HEK293 (cell line): ENCODE measurements around the gene CRNKL1.

Experiments used
- CTCF ChIA-PET: fragments of 350-600 bp; formaldehyde crosslinking; extraction: SDS; loops from one replicate; lab custom pipeline; 2021; ENCODE audit warnings: antibody characterized with exemption; lab: Yijun Ruan, JAX
- POLR2A ChIA-PET: fragments of 300-600 bp; formaldehyde crosslinking; extraction: SDS; loops from one replicate; lab custom pipeline; 2020; ENCODE audit warnings: antibody characterized with exemption, inconsistent platforms; lab: Yijun Ruan, JAX
- H3K27ac ChIP-seq: fragments of 200-500 bp; sonication (Bioruptor generic); 2 replicates; pipeline ENCODE4 v1.5.1; 2014; ENCODE audit warnings: low read depth, low read length, control low read depth, inconsistent platforms; ENCODE audit errors: extremely low read depth
- H3K36me3 ChIP-seq, 2 experiments: fragments of 200-500 bp in 1 of 2; sonication (Bioruptor generic) in 1 of 2; 1 replicate in 1 of 2; 2 replicates in 1 of 2; pipeline ENCODE4 v1.5.1; 2014 to 2017; ENCODE audit warnings: inconsistent platforms in 2 of 2, low read length in 2 of 2; ENCODE audit not compliant: control insufficient read depth in 2 of 2, insufficient read depth in 1 of 2
- H3K4me1 ChIP-seq: fragments of 200-500 bp; sonication (Bioruptor generic); 2 replicates; pipeline ENCODE4 v1.5.1; 2014; ENCODE audit warnings: mild to moderate bottlenecking, low read length, inconsistent platforms; ENCODE audit not compliant: control insufficient read depth, insufficient read depth
- H3K4me3 ChIP-seq: 2 replicates; pipeline ENCODE4 v1.5.1; 2011; ENCODE audit warnings: low read depth, mild to moderate bottlenecking, control low read depth, low read length, moderate library complexity
- H3K9me3 ChIP-seq: fragments of 200-500 bp; sonication (Bioruptor generic); 2 replicates; pipeline ENCODE4 v1.5.1; 2014; ENCODE audit warnings: low read depth, low read length, inconsistent platforms; ENCODE audit not compliant: control insufficient read depth, insufficient read depth
- GLIS1 ChIP-seq: fragments of 450-650 bp; formaldehyde crosslinking; IDR thresholded peaks from 2 replicates; pipeline ENCODE4 v1.5.1; 2016; ENCODE audit warnings: missing biosample characterization, missing genetic modification characterization
- KLF1 ChIP-seq: fragments of 450-650 bp; formaldehyde crosslinking; IDR thresholded peaks from 2 replicates; pipeline ENCODE4 v1.5.1; 2016; ENCODE audit warnings: missing biosample characterization, missing genetic modification characterization
- KLF10 ChIP-seq: fragments of 450-650 bp; IDR thresholded peaks from 2 replicates; pipeline ENCODE4 v1.5.1; 2018; ENCODE audit warnings: missing biosample characterization, mild to moderate bottlenecking, missing genetic modification characterization
- PRDM1 ChIP-seq: fragments of 450-650 bp; formaldehyde crosslinking; IDR thresholded peaks from 2 replicates; pipeline ENCODE4; 2016; ENCODE audit warnings: missing biosample characterization, missing genetic modification characterization
- SP3 ChIP-seq: fragments of 450-650 bp; formaldehyde crosslinking; IDR thresholded peaks from 2 replicates; pipeline ENCODE4 v1.5.1; 2016; ENCODE audit warnings: missing biosample characterization, missing genetic modification characterization
- SP7 ChIP-seq: fragments of 450-650 bp; formaldehyde crosslinking; IDR thresholded peaks from 2 replicates; pipeline ENCODE4 v1.5.1; 2016; ENCODE audit warnings: missing biosample characterization, missing genetic modification characterization
- YY1 ChIP-seq: fragments of 450-650 bp; formaldehyde crosslinking; IDR thresholded peaks from 2 replicates; pipeline ENCODE4 v1.5.1; 2018; ENCODE audit warnings: missing biosample characterization, missing genetic modification characterization
- ZBTB21 ChIP-seq: fragments of 450-650 bp; formaldehyde crosslinking; IDR thresholded peaks from 2 replicates; pipeline ENCODE4 v1.5.1; 2017; ENCODE audit warnings: missing biosample characterization, missing genetic modification characterization
- ZBTB48 ChIP-seq: fragments of 450-650 bp; formaldehyde crosslinking; IDR thresholded peaks from 2 replicates; pipeline ENCODE4 v1.5.1; 2016; ENCODE audit warnings: missing biosample characterization, missing genetic modification characterization
- ZFHX2 ChIP-seq: fragments of 450-650 bp; formaldehyde crosslinking; conservative IDR thresholded peaks from 2 replicates; pipeline ENCODE4 v1.5.1; 2016; ENCODE audit warnings: missing biosample characterization, missing genetic modification characterization
- ZFP37 ChIP-seq: fragments of 450-650 bp; formaldehyde crosslinking; IDR thresholded peaks from 2 replicates; pipeline ENCODE4 v1.5.1; 2016; ENCODE audit warnings: missing biosample characterization, missing genetic modification characterization
- ZIC2 ChIP-seq: fragments of 450-650 bp; formaldehyde crosslinking; IDR thresholded peaks from 2 replicates; pipeline ENCODE4 v1.5.1; 2016; ENCODE audit warnings: missing biosample characterization, missing genetic modification characterization
- ZNF19 ChIP-seq: fragments of 450-650 bp; formaldehyde crosslinking; IDR thresholded peaks from 2 replicates; pipeline ENCODE4; 2016; ENCODE audit warnings: missing biosample characterization, missing genetic modification characterization, low read depth
- ZNF341 ChIP-seq: fragments of 450-650 bp; formaldehyde crosslinking; IDR thresholded peaks from 2 replicates; pipeline ENCODE4; 2016; ENCODE audit warnings: low read depth, missing biosample characterization, missing genetic modification characterization
- ZNF366 ChIP-seq: fragments of 450-650 bp; formaldehyde crosslinking; conservative IDR thresholded peaks from 2 replicates; pipeline ENCODE4 v1.5.1; 2016; ENCODE audit warnings: missing biosample characterization, missing genetic modification characterization
- ZNF560 ChIP-seq: fragments of 450-650 bp; formaldehyde crosslinking; IDR thresholded peaks from 2 replicates; pipeline ENCODE4 v1.5.1; 2017; ENCODE audit warnings: missing biosample characterization, missing genetic modification characterization, borderline replicate concordance
- ZNF600 ChIP-seq: fragments of 450-650 bp; formaldehyde crosslinking; IDR thresholded peaks from 2 replicates; pipeline ENCODE4 v1.5.1; 2016; ENCODE audit warnings: missing biosample characterization, missing genetic modification characterization
- ZNF707 ChIP-seq: fragments of 450-650 bp; formaldehyde crosslinking; IDR thresholded peaks from 2 replicates; pipeline ENCODE4 v1.5.1; 2016; ENCODE audit warnings: missing biosample characterization, missing genetic modification characterization
- ZNF777 ChIP-seq: fragments of 450-650 bp; formaldehyde crosslinking; IDR thresholded peaks from 2 replicates; pipeline ENCODE4 v1.5.1; 2017; ENCODE audit warnings: missing biosample characterization, missing genetic modification characterization, borderline replicate concordance
- ZXDB ChIP-seq: fragments of 450-650 bp; formaldehyde crosslinking; IDR thresholded peaks from 2 replicates; pipeline ENCODE4 v1.5.1; 2016; ENCODE audit warnings: missing biosample characterization, missing genetic modification characterization
- TF ChIP-seq, protein P1 (sequence below): IDR thresholded peaks from 2 replicates; pipeline ENCODE4 v1.6.1; 2011; ENCODE audit warnings: mild to moderate bottlenecking, low read depth, low read length, borderline replicate concordance
- TF ChIP-seq, protein P2 (sequence below): fragments of 450-650 bp; formaldehyde crosslinking; IDR thresholded peaks from 2 replicates; pipeline ENCODE4 v1.5.1; 2016; ENCODE audit warnings: missing biosample characterization, missing genetic modification characterization
- TF ChIP-seq, protein P3 (sequence below): fragments of 450-650 bp; formaldehyde crosslinking; conservative IDR thresholded peaks from 2 replicates; pipeline ENCODE4 v1.5.1; 2016; ENCODE audit warnings: low read depth, missing biosample characterization, missing genetic modification characterization
- TF ChIP-seq, protein P4 (sequence below): fragments of 450-650 bp; formaldehyde crosslinking; IDR thresholded peaks from 2 replicates; pipeline ENCODE4 v1.5.1; 2016; ENCODE audit warnings: missing biosample characterization, missing genetic modification characterization
- TF ChIP-seq, protein P5 (sequence below): fragments of 450-650 bp; formaldehyde crosslinking; IDR thresholded peaks from 2 replicates; pipeline ENCODE4 v1.5.1; 2016; ENCODE audit warnings: missing biosample characterization, missing genetic modification characterization

Gene CRNKL1

DNA sequence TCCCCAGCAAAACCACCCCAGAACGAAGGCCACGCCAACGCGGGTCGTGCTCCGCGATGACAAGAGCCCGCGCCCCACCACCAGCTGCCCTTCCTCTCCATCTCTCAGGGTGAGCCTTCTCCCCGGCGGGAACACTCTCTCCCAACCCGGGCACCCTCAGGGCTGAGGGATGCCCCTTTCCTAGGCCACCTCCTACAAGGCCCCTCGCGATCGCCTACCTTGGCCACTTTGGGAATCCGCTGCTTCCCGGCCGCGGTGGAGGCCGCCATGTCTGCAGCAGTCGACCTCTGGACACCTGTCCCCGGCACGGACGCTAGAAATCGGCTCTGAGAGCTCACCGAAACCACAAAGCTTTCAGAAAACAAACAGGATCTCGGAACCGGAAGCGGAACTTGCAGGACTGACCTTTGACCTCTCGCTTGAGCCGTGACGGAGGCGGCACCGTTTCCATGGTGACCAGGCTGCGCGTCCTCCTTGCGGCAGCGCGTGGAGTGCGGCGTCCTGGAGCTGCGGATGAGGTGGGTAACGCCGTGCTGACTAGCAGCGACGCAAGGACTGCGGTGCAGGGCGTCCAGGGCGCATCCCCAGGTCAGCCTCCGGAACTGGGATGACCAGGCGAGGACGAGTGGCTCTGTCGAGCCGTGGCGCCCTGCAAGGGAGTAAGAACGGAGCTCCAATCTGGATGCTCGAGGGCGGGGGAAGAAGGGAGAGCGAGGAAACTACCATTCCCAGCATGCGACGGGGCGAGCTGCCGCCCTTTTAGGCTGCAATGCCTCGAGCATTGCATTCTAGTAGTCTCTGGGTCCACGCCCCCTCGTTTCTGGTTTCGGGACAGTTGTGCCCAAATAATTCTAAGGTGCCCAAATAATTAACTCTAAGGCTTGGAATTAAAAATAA, at the start of gene CRNKL1, which contains the start of gene CFAP61:
CRNKL1 (minus strand) TSS at position 393 of the 897 bp plus-strand sequence; CDS start at position 269, 124 bp downstream.
CFAP61 (plus strand) TSS at position 459 of the 897 bp plus-strand sequence. CDS start 4,122 bp downstream, outside the sequence.
- Histone ChIP-seq H3K9me3 (no peaks in the 10 kb centered on the region), H3K36me3 (peaks cover 22 to 32% of the 10 kb centered on the region in 2 experiments), H3K27ac (peak within 1 kb of the TSS; percentile 66), H3K4me1 (0 out of 2 replicates have a peak, but pooled peaks cover 2% of the 10 kb centered on the region), H3K4me3 (peak within 1 kb of the TSS; percentile 74)
- ChIA-PET CTCF (interaction anchor here (0.6 to 1.1 kb wide), 5 partner anchors 9 to 423 kb away, joined by 3 read pairs; no protein-coding TSS in a partner anchor), POLR2A (interaction anchor here (0.6 to 1.9 kb wide), 5 partner anchors 9 to 245 kb away, joined by 3 to 9 read pairs (median 6); partner anchors contain the start of gene NAA20)
- TF ChIP-seq, protein P1, sequence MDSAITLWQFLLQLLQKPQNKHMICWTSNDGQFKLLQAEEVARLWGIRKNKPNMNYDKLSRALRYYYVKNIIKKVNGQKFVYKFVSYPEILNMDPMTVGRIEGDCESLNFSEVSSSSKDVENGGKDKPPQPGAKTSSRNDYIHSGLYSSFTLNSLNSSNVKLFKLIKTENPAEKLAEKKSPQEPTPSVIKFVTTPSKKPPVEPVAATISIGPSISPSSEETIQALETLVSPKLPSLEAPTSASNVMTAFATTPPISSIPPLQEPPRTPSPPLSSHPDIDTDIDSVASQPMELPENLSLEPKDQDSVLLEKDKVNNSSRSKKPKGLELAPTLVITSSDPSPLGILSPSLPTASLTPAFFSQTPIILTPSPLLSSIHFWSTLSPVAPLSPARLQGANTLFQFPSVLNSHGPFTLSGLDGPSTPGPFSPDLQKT: no peak
- TF ChIP-seq, protein P2, sequence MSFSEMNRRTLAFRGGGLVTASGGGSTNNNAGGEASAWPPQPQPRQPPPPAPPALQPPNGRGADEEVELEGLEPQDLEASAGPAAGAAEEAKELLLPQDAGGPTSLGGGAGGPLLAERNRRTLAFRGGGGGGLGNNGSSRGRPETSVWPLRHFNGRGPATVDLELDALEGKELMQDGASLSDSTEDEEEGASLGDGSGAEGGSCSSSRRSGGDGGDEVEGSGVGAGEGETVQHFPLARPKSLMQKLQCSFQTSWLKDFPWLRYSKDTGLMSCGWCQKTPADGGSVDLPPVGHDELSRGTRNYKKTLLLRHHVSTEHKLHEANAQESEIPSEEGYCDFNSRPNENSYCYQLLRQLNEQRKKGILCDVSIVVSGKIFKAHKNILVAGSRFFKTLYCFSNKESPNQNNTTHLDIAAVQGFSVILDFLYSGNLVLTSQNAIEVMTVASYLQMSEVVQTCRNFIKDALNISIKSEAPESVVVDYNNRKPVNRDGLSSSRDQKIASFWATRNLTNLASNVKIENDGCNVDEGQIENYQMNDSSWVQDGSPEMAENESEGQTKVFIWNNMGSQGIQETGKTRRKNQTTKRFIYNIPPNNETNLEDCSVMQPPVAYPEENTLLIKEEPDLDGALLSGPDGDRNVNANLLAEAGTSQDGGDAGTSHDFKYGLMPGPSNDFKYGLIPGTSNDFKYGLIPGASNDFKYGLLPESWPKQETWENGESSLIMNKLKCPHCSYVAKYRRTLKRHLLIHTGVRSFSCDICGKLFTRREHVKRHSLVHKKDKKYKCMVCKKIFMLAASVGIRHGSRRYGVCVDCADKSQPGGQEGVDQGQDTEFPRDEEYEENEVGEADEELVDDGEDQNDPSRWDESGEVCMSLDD (tag by site-specific recombination): 0 out of 2 replicates have a peak, but pooled peaks have one; percentile 18
- peak; percentile 58 for TF ChIP-seq KLF1
- TF ChIP-seq ZNF777 (tag by site-specific recombination): 0 out of 2 replicates have a peak, but pooled peaks have one; percentile 58
- no peak for TF ChIP-seq ZNF707 (tag by site-specific recombination)
- TF ChIP-seq ZNF366: peak; percentile 53
- peak; percentile 69 for TF ChIP-seq SP3 (tag by site-specific recombination)
- peak; percentile 73 for TF ChIP-seq PRDM1 (tag by site-specific recombination)
- TF ChIP-seq ZXDB (tag by site-specific recombination): peak; percentile 69
- TF ChIP-seq, protein P3, sequence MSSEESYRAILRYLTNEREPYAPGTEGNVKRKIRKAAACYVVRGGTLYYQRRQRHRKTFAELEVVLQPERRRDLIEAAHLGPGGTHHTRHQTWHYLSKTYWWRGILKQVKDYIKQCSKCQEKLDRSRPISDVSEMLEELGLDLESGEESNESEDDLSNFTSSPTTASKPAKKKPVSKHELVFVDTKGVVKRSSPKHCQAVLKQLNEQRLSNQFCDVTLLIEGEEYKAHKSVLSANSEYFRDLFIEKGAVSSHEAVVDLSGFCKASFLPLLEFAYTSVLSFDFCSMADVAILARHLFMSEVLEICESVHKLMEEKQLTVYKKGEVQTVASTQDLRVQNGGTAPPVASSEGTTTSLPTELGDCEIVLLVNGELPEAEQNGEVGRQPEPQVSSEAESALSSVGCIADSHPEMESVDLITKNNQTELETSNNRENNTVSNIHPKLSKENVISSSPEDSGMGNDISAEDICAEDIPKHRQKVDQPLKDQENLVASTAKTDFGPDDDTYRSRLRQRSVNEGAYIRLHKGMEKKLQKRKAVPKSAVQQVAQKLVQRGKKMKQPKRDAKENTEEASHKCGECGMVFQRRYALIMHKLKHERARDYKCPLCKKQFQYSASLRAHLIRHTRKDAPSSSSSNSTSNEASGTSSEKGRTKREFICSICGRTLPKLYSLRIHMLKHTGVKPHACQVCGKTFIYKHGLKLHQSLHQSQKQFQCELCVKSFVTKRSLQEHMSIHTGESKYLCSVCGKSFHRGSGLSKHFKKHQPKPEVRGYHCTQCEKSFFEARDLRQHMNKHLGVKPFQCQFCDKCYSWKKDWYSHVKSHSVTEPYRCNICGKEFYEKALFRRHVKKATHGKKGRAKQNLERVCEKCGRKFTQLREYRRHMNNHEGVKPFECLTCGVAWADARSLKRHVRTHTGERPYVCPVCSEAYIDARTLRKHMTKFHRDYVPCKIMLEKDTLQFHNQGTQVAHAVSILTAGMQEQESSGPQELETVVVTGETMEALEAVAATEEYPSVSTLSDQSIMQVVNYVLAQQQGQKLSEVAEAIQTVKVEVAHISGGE: peak; percentile 85
- TF ChIP-seq ZNF19: no peak
- TF ChIP-seq, protein P4, sequence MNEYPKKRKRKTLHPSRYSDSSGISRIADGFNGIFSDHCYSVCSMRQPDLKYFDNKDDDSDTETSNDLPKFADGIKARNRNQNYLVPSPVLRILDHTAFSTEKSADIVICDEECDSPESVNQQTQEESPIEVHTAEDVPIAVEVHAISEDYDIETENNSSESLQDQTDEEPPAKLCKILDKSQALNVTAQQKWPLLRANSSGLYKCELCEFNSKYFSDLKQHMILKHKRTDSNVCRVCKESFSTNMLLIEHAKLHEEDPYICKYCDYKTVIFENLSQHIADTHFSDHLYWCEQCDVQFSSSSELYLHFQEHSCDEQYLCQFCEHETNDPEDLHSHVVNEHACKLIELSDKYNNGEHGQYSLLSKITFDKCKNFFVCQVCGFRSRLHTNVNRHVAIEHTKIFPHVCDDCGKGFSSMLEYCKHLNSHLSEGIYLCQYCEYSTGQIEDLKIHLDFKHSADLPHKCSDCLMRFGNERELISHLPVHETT: peak; percentile 29; the same call in 1 of the 2 replicates
- TF ChIP-seq ZIC2 (tag by site-specific recombination): peak; percentile 34
- TF ChIP-seq ZNF341 (tag by site-specific recombination): no peak
- peak; percentile 60; the same call in 1 of the 2 replicates for TF ChIP-seq YY1 (tag by site-specific recombination)
- TF ChIP-seq ZBTB21 (tag by site-specific recombination): peak; percentile 80
- TF ChIP-seq ZBTB48 (tag by site-specific recombination): 0 out of 2 replicates have a peak, but pooled peaks have one; percentile 25
- peak; percentile 24; the same call in 1 of the 2 replicates for TF ChIP-seq KLF10 (tag by site-specific recombination)
- TF ChIP-seq, protein P5, sequence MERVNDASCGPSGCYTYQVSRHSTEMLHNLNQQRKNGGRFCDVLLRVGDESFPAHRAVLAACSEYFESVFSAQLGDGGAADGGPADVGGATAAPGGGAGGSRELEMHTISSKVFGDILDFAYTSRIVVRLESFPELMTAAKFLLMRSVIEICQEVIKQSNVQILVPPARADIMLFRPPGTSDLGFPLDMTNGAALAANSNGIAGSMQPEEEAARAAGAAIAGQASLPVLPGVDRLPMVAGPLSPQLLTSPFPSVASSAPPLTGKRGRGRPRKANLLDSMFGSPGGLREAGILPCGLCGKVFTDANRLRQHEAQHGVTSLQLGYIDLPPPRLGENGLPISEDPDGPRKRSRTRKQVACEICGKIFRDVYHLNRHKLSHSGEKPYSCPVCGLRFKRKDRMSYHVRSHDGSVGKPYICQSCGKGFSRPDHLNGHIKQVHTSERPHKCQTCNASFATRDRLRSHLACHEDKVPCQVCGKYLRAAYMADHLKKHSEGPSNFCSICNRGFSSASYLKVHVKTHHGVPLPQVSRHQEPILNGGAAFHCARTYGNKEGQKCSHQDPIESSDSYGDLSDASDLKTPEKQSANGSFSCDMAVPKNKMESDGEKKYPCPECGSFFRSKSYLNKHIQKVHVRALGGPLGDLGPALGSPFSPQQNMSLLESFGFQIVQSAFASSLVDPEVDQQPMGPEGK (tag by site-specific recombination): no peak
- TF ChIP-seq ZFP37 (tag by site-specific recombination): peak; percentile 51; the same call in 1 of the 2 replicates
- peak; percentile 99 for TF ChIP-seq ZNF600 (tag by site-specific recombination)
- TF ChIP-seq ZFHX2 (tag by site-specific recombination): peak; percentile 57
- TF ChIP-seq ZNF560: no peak
- peak; percentile 74 for TF ChIP-seq SP7 (tag by site-specific recombination)
- 0 out of 2 replicates have a peak, but pooled peaks have one; percentile 13 for TF ChIP-seq GLIS1 (tag by site-specific recombination)
